GM21360 (cell line): ENCODE results near the gene MYO1E.
"Not testable (repeated sequence)": the region's sequence is repeated elsewhere in the genome, so short reads cannot be mapped to it uniquely, and the experiment has no call there.

Experiments used
- ATAC-seq: cut with Tn5 transposase; IDR thresholded peaks from one replicate; pipeline ENCODE4 v1.9.1; 2021; ENCODE audit warnings: mild to moderate bottlenecking, moderate library complexity; ENCODE audit not compliant: unreplicated experiment

MYO1E gene

DNA sequence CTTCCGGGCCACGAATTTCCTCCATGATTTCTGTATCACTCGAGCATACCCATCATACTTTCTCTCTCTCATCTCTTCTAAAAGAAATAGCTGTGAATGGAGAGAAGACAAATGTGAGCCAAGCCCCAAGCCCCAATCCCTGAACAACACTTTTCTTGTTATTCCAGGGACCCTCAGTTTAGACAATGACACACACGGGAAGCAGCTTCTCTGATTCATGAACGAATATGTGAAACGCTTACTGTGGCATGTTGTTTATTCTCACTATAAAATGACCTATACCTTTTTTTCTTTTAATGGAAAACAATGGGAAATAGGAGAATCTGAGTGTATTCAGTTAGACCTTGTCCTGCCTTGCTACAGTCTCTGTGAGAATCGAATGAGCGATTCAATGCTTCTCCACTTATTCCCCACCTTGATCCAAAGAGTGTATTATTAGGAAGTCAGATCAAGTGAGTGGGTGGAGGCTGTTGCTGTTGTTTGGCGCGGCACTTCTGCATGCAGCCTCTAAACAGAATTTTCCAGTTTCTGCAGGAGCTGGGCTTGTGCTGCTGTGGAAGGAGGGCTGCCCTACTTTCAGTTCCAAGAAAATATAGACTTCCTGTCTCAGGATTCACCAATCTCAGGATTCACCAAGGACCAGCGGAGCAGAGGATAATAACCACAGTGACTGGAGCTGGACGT is 198.4 kb downstream of the MYO1E start:
- no peak for ATAC-seq

DNA sequence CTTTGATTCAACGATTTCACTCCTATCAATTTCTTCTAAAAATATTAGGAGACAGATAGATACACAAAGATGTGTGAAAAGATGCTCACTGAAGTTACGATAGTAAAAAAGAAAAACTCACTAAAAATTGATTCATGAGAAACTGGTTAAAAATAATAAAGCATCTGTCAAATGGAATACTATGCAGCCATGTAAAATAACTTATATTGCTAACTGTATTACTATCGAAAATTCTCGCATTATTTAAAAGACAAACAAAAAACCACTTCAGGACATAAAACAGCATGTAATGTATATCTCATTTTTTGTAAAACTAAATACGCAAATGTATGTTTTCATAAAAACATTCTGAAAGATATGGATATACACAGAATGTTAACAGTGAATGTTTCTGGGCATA is 199.5 kb downstream of the MYO1E start:
- no peak for ATAC-seq

DNA sequence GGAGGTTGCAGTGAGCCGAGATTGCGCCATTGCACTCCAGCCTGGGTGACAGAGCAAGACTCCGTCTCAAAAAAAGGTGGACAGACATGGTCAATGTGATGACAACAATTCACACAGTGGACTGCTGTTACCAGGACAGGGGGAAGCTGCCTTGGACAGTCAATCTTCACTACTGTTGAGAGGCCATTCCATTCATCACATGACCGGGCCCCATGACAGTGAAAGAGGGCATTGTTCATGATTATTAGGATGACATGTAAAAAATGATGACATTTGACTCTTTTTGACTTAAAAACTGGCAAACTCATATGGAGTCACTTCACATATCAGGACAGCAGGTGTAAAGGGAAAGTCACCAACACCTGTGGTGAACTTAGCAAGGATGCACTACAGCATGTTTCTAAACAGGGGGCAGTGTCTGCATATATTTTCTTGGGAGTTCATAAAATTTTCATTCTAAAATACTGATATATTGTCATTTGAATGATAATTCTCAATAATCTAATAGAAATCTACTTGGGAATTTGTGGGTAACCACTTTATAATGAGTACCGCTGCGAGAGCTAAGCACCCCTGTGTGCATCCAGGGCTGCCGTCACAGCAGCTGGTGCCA is 200.3 kb downstream of the MYO1E start:
- no peak for ATAC-seq

DNA sequence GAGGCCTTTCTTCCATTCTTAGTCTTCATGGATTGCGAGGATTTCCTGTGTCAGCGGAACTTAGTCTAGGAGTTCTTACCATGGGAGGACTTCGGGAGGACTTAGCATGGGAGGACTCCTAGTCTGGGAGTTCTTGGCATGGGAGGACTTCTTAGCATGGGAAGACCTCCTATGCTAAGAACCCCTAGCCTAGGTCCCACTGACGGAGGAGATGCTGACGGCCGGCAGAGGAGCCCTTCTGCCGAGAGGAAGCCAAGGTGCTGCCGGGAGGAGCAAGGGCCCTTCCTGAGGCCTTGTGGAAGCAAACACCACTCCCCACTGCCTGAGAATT is 201.6 kb downstream of the MYO1E start:
- no peak for ATAC-seq

DNA sequence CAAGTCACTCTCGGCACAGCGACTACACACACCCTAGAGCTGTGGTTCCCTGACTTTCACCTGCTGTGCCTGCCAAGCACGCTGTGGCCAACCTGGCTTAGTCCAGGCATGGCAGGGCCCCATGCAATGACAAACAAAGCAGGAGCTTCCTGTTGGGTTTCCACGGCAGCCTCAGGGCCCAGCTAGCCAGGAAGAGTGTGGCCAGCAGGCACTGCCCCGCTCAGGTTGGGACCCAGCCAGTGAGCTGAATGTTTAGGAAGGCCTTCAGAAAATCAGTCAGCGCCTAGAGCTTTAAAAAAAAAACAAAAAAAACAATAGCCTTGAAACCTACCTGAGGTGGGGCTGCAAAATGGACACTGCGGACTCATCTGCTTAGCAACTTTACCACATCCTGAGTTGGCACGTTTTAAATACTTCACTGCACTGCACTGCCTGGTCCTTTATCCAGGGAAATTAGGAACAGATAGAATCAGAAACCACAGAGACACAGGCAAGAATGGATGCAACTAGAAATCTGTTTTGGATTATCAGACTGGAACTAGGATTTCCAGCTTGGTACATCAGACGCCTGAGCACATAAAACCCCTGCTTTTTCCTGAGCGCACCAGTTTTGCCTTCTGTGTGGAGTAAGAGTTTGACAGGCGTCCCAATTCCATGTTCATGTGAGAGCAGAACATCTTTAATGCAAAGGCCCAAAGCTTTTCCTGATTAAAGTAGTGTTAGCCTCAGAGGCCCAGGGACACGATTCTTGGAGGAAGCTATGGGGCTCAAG is 202.2 kb downstream of the MYO1E start:
- no peak for ATAC-seq

DNA sequence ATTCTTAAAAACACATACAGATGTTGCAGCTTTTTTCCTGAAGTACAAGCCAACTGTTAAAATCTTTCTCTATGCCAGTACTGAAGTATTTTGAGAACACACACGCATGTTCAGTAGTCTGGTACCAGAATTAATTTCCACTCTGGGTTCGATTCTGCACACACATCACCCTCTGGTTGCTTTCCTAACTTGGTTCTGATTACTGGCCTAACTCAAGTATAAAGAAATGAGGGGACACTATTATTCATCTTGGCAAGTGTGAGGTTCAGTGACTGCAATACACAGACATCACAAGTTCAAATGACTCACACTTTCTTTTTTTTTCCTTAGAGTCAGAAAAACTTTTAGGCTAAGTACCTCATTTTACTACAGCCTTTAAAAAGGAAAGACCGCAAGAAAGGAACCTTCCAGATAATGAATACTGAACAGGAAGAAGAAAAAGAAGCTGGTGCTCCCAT is 203.4 kb downstream of the MYO1E start:
- no peak for ATAC-seq

DNA sequence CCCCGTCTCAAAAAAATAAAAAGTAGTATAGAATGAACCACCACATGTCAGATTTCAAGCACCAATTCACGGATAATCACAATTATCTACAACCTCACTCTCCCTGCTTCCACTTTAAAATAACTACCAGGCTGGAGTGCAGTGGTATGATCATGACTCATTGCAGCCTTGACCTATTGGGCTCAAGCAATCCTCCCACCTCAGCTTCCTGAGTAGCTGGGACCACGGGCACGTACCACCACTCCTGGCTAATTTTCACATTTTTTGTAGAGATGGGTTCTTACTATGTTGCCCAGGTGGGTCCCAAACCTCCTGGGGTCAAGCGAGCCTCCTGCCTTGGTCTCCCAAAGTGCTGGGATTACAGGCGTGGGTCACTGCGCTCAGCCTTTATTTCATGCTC is 204.1 kb downstream of the MYO1E start:
- no peak for ATAC-seq

DNA sequence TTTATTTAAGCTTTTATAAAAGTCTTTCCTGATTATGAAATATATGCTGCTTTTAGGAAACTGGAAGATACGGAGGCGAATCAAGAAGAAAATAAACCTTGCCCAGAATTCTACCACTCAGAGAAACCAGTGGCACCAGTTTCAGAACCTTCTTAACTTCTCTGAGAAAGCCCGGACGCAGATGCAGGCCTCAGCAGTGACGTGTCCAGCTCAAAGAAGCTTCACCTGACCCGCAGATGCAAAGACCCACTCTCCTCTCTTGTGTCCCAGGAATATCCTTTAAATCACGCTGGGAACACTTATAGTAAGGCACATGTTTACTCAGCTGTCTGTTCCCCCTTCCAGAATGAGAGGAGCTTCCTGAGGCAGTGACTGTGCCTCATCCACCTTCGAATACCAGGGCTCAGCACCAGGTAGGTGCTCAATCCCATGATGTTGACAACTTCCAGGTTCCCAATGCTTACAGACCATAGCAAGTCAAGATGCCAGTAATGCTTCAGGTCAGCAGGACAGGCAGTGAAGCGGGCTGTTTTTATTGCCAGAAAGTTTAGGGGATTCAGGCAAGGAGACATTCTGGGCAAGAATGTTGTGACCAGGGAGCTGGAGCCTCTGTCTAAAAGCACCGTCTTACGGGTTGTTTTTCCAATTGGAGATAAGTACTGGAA is 205.9 kb downstream of the MYO1E start:
- no peak for ATAC-seq

DNA sequence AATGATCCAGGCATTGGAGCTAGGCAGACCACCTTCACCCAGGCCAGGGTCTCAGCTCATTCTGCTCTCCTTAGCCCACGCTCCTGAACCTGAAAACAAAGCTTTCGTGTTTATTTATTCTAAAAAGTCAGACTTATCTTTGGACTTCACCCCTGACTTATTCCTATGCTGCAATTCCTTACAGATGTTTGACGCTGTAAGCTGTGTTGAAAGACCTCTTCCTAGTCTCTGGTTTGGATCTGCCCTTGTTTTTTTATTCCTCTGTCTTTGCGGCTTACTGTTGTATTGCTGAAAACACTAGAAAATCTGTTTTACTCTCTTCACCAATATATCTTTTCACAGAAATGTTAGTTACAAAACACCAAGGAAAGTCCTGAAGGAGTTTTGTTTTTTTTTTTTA is 206.5 kb downstream of the MYO1E start:
- no peak for ATAC-seq

DNA sequence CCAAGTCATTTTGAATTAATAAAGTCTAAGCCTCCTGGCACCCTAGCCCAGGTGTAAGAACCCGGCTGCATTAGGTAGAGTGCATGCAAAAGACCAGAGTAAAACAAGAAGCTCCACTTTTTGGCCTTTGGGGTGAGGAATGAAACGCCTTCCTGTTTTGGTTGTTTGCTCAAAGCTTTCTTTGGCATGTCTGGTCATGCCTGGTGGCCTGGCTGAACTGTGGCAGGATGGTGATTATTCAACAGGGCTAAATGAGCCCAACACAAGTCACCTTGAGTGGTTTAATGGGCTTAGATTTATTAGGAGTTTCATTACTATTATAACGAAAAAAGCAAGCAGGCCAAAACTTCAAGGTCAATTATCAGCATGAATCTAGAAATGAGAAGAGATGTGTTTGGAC is 206.9 kb downstream of the MYO1E start:
- no peak for ATAC-seq

DNA sequence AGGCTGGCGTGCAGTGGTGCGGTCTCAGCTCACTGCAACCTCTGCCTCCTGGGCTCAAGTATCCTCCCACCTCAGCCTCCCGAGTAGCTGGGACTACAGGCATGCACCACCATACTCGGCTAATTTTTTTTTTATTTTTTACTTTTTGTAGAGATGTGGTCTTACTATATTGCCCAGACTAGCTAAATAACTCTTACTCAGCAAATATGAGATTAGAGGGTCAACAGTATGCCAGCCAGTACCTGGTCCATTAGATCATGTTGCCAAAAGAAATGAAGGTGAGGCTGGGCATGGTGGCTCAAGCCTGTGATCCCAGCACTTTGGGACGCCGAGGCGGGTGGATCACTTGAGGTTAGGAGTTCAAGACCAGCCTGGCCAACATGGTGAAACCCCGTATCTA is 210.6 kb downstream of the MYO1E start:
- ATAC-seq = not testable (repeated sequence)

DNA sequence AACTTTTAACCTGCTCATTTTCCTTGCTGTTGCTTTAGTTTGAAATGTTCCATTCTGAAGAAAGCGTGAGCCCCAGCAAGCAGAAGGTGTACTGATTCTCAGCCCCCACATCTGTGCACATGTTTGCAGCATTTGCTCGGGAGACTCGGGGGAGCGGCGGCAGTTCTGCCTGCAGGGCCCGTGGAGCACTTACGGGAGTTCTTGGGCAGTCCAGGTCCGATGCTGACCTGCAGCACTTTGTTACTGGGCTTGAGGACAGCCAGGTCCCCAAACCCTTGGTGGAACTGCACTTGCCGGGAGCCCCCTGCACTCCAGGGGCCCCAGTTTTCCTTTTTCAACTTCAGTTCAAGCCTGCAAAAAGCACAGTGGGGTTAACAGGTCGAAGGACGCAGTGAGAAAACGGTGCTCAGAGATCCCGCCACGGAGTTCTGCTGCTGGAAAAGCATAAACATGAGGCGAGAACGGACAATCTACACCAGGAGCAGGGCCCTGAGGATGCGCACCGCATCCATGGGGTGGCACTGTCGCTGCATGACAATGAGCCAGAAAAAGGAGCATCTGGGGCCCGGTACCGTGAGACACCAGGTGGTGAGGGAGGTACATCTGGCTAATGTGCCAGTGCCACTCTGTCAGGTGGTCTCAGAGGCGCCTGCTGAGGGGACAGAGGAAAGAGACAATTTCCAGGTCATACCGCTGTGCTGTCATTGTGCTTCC is 211.6 kb downstream of the MYO1E start:
- no peak for ATAC-seq

DNA sequence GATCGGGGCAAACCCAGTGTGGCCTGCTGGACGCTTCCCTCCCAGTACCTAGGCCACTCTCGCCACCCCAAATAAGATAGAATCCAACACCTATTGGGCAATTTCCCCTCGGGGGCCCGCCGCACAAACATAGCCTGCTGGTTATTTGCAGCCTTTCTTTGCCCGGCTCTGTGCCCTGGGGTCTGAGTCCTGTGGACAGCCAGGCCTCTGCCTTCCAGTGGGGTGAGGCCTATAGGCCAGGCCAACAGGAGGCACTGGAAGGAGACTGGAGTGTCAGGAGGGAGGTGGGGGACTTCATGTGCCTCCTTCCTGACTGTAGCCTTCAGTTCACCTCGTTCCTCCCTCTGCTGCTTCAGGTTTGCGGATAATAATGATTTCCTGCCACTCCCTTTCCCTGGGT is 213.5 kb downstream of the MYO1E start:
- ATAC-seq = no peak

DNA sequence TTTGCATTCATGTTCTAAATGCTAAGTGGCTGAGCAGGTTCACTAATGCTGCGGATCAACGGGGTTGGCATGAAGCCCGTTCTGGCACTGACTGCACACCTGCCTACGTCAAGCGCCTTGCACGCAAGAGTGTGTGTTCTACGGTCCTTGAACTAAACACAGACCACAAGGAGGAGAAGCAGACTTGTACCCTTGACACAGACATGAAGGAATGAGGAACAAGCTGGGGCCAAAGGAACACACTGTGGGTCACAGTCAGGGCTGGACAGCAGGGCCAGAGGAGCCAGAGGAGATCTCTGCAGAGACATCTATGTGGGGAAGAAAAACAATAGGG is 214.0 kb downstream of the MYO1E start:
- no peak for ATAC-seq

DNA sequence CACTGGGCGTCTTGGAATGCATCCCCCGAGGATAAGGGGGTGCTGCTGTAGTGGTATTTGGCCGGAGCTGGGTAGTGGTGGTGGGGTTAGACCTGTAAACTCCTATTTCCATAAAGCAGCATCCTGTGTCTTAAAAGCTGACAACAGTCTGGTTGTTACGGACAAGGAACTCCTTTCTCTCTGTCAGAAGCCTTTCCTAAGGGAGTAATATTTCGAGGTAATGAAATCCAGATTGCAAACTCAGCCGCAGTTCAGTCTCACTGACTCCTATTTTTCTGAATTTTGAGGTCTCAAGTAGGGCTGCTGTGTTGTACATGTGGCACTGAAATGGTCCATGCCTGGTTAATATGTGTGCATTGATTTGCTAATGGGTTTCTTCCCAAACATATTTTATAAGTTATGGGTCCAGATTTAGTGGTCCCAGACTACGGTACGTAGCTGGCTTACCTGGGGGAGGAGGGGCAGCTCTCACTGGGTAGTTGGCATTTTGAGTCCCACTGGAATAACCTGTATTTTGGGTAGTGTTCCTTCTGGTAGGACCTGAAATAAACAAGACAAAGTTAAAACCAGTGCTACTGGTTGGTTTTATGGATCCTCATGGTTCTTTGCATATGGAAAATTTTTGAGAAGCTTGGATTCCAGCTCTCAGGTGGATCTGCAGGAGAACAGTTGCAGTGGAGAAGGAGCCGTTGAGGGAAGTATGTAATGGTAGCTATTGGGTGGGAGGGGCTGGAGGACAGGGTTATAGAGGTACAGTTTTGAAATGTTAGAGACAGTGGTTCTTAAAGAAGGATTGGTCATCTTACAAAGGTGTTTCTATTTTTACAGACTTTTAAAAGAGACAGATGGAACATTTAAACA is 214.6 kb downstream of the MYO1E start:
- ATAC-seq = no peak

DNA sequence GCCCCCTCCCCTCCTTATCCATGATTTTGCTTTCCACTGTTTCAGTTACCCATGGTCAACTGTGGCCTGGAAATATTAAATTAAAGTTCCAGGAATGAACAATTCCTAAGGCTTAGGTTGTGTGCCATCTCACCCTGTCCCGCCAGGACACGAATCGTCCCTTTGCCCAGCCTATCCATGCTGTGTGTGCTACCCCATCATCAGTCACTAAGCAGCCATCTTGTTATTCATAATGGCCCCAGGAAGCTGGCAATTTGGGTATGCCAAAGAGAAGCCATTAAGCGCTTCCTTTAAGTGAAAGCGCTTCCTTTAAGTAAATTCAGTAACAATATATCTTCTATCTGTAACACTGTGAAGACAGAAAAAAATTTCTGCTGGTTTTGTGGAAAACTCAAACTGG is 215.3 kb downstream of the MYO1E start:
- no peak for ATAC-seq

DNA sequence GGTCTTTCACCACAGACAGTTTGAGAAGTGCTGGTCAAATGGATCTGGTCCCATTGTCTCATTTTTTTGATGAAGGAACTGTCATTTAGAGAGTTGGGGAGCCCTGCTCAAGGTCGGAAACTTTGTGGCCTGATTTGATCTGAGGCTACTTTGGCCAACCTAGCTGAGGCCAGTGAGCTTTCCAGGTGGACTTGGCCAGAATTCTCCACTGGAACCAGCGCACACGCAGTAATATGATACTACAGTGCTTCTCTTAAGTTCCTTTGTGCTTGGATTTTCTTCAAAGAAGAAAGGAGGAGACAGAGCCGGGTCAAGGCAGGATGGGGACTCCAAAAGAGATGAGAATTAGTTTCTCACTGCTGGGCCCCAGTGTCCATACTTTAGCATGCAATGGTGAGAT is 217.2 kb downstream of the MYO1E start:
- no peak for ATAC-seq

DNA sequence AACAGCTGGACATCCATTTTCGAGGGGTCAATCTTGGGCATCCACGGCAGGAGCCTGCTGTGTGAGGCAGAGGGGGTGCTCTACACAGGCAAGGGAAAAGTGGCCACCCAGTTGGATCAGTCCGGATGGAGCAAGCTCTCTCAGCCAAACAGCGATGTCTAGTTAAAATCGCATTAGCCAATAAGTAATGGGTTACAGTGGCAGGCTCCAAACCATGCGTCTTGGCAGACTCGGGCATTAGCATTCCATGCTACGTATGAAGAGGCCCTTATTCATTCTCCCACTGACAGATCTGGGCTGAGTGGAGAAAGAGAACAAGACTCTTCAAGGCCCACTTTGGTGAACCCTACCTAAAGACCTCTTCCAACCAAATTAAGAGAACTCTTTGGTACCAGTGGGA is 218.4 kb downstream of the MYO1E start:
- ATAC-seq = no peak

DNA sequence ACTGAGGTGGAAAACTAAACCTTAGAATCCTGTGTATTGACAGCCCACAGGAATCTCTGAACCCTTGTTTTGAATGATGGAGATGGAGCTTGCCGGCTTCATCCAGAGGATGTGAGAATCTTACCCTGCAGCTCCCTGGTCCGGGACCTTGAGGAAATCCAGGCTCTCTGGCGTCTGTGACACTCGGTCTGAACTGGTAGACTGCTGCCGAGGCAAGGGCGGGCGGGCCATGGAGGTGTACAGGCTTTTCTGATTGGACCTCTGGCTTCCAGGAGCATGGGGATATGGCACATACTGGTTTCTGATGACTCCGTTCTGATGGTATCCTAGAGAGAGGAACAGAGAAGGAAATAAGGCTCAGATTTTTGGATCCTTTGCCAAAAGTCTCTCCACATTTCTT is 219.2 kb downstream of the MYO1E start:
- no peak for ATAC-seq

DNA sequence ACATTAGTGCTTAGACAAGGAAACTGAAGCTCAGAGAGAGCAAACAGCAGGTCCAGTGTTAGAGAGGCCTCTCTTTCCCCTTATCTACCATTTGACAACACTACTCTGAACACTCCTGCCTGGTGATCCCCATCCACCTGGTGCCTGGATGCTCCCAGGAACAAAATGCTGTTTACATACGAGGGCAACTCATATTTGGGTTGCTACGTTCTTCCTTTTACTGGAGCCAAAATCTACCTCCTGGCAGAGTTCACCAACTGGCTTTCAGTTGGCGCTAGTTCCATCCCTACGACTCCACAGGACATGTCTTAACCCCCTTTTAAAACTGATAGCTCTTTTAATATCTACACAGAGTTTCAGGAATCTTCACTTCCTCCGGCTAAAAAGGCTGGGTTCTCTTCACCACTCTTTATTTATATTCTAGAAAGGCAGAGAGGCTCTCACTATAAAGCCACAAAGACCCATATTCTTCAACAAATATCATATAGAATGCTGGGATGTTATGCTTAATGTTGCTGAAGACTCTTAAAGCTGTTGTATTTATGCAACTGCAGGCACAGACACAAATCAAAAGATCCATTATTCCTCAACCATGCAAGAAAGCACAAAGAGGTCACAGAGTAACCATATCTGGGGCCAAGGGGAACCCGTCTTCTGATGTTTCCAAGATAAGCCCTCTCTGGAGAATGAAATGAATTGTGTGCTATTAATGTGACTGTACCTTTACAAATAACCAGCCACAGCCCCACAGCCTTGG is 219.8 kb downstream of the MYO1E start:
- ATAC-seq = no peak
